Neural progenitor cell (in vitro differentiated cells): ENCODE data around the gene CD28. TPM values are rescaled to one million over a fixed set of nuclear protein-coding genes. Genes with fewer than 3 reads are reported as not detected.

Source experiments
- DNase-seq: peaks from one replicate; pipeline ENCODE4 v3.0.0-alpha.2; 2016; ENCODE audit warnings: low spot score
- H2AFZ ChIP-seq: fragments of 200-600 bp; sonication (generic); replicated peaks from 2 replicates; pipeline ENCODE4 v1.6.1; 2016; ENCODE audit warnings: antibody characterized with exemption
- H3F3A ChIP-seq: fragments of 200-600 bp; sonication (generic); 2 replicates; pipeline ENCODE4 v1.6.1; 2016; ENCODE audit warnings: antibody characterized with exemption, low read depth
- H3K27ac ChIP-seq: fragments of 200-600 bp; sonication (generic); 2 replicates; pipeline ENCODE4 v1.5.1; 2016; ENCODE audit warnings: mild to moderate bottlenecking
- H3K27me3 ChIP-seq: fragments of 200-600 bp; sonication (generic); 2 replicates; pipeline ENCODE4 v1.6.1; 2016; ENCODE audit warnings: mild to moderate bottlenecking, moderate library complexity
- H3K36me3 ChIP-seq: fragments of 200-600 bp; sonication (generic); 2 replicates; pipeline ENCODE4 v1.5.1; 2016
- H3K4me1 ChIP-seq: fragments of 200-600 bp; sonication (generic); 2 replicates; pipeline ENCODE4 v1.6.1; 2016; ENCODE audit warnings: mixed run types
- H3K4me2 ChIP-seq: fragments of 200-600 bp; sonication (generic); 2 replicates; pipeline ENCODE4 v1.6.1; 2016
- H3K4me3 ChIP-seq: fragments of 200-600 bp; sonication (generic); 2 replicates; pipeline ENCODE4 v1.5.1; 2016
- H3K79me2 ChIP-seq: fragments of 200-600 bp; sonication (generic); 2 replicates; pipeline ENCODE4 v1.6.1; 2016; ENCODE audit warnings: low read depth
- H3K9ac ChIP-seq: fragments of 200-600 bp; sonication (generic); 2 replicates; pipeline ENCODE4 v1.6.1; 2016
- H3K9me3 ChIP-seq: fragments of 200-600 bp; sonication (generic); 2 replicates; pipeline ENCODE4 v1.5.1; 2016; ENCODE audit warnings: low read depth
- H4K20me1 ChIP-seq: fragments of 200-600 bp; sonication (generic); 2 replicates; pipeline ENCODE4 v1.6.1; 2016; ENCODE audit warnings: low read depth
- H3K27ac Mint-ChIP-seq: 3 replicates; pipeline ENCODE4 v1.8.0; 2021; ENCODE audit warnings: mixed read lengths
- H3K27me3 Mint-ChIP-seq: 2 replicates; pipeline ENCODE4 v1.8.0; 2022; ENCODE audit warnings: low read depth, mild to moderate bottlenecking, inconsistent platforms, moderate library complexity, mixed read lengths; ENCODE audit not compliant: insufficient read depth
- H3K36me3 Mint-ChIP-seq: 3 replicates; pipeline ENCODE4 v1.8.0; 2021; ENCODE audit warnings: mixed read lengths
- H3K4me1 Mint-ChIP-seq: 3 replicates; pipeline ENCODE4 v1.8.0; 2021; ENCODE audit warnings: mixed read lengths
- H3K4me3 Mint-ChIP-seq: 3 replicates; pipeline ENCODE4 v1.8.0; 2021; ENCODE audit warnings: mild to moderate bottlenecking, moderate library complexity, mixed read lengths
- H3K9me3 Mint-ChIP-seq: 3 replicates; pipeline ENCODE4 v1.8.0; 2020; ENCODE audit warnings: mixed read lengths
- EZH2 ChIP-seq: fragments of 200-600 bp; sonication (generic); IDR thresholded peaks from 2 replicates; pipeline ENCODE4 v1.6.1; 2017; ENCODE audit warnings: antibody characterized with exemption, mild to moderate bottlenecking, moderate library complexity
- EZH2phosphoT487 ChIP-seq: fragments of 200-600 bp; sonication (generic); IDR thresholded peaks from 2 replicates; pipeline ENCODE4 v1.6.1; 2017; ENCODE audit warnings: antibody characterized with exemption
- total RNA-seq: library from RNA; depleted of rRNA; stranded (reverse); fragments of >200 nt; gene quantifications from 2 replicates; pipeline ENCODE4 v1.2.3, GENCODE V29; 2015; ENCODE audit warnings: low replicate concordance
- TF ChIP-seq, protein P1 (sequence below): fragments of 200-600 bp; sonication (generic); IDR thresholded peaks from 2 replicates; pipeline ENCODE4 v1.5.1; 2017; ENCODE audit warnings: antibody characterized with exemption, mild to moderate bottlenecking

Gene CD28
- total RNA-seq, 1 donor from 2014 or later, result not detected

DNA sequence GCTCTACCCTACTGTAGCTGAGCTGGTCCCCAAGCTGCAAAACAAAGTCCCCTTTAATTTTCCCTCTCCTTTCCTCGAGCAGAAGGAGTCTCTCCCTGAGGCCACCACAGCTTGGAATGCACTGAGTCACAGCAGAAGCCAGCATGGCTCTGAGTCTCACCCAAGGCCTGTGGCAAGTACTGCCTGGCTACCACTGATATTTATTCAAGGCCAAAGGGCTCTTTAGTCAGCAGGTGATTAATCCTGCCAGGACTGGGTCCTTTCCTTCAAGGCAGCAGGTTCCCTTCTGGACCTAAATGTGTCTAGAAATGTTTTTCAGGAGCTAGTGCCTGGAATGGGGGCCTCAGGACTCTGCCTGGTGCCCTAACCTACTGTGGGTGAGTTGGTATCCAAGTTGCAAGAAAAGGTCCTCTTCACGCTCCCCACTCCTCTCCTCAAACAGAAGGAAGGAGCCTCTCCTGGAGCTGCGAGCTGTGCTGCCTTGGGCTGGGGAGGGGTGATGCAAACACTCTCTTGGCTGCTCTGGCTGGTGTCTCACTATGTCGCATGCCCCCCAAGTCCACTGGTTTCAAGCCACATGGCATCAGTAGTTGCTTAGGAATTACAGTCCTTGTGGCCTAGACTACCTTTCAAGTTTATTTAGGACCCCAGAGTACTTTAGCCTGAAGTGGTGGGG is 53.4 kb downstream of the CD28 start:
- DNase-seq, result no peak
- TF ChIP-seq, protein P1, sequence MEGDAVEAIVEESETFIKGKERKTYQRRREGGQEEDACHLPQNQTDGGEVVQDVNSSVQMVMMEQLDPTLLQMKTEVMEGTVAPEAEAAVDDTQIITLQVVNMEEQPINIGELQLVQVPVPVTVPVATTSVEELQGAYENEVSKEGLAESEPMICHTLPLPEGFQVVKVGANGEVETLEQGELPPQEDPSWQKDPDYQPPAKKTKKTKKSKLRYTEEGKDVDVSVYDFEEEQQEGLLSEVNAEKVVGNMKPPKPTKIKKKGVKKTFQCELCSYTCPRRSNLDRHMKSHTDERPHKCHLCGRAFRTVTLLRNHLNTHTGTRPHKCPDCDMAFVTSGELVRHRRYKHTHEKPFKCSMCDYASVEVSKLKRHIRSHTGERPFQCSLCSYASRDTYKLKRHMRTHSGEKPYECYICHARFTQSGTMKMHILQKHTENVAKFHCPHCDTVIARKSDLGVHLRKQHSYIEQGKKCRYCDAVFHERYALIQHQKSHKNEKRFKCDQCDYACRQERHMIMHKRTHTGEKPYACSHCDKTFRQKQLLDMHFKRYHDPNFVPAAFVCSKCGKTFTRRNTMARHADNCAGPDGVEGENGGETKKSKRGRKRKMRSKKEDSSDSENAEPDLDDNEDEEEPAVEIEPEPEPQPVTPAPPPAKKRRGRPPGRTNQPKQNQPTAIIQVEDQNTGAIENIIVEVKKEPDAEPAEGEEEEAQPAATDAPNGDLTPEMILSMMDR, result no peak
- no peak for TF ChIP-seq EZH2
- no peak for TF ChIP-seq EZH2phosphoT487
- H4K20me1 ChIP-seq, result no peaks in the 10 kb centered on the region
- no peaks in the 10 kb centered on the region for H3F3A ChIP-seq
- H3K4me2 ChIP-seq, result no peak overlapping the region
- Mint-ChIP-seq H3K4me1 (no peaks in the 10 kb centered on the region), H3K4me3 (no peak overlapping the region), H3K36me3 (peaks cover 4% of the 10 kb centered on the region), H3K9me3 (peaks cover 28% of the 10 kb centered on the region), H3K27me3 (peaks cover 2% of the 10 kb centered on the region), H3K27ac (no peak overlapping the region)
- H3K36me3 ChIP-seq, result no peaks in the 10 kb centered on the region
- H3K9ac ChIP-seq, result no peak overlapping the region
- H2AFZ ChIP-seq, result no peak overlapping the region
- no peaks in the 10 kb centered on the region for H3K27me3 ChIP-seq
- no peak overlapping the region for H3K27ac ChIP-seq
- H3K4me1 ChIP-seq, result no peaks in the 10 kb centered on the region
- no peak overlapping the region for H3K4me3 ChIP-seq
- no peaks in the 10 kb centered on the region for H3K79me2 ChIP-seq
- H3K9me3 ChIP-seq, result no peaks in the 10 kb centered on the region

DNA sequence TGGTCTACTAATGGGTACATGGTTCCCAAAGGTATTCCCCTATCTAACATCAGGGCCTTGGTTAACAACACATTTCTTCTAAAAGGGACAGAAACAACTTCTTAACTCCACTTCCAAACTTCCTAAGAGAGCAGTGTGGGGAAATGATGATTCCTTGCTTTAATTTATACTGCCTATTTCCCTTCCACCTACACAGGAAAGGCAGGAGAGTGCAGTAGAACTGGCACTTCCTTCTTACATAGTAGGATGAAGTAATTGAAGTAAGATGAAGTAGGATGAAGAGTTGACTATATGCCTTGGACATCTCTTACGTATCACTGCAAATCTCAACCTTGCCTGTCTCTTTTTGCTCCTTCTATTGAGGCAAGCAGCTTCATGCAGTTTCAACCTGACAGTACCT is 54.7 kb downstream of the CD28 start:
- Histone ChIP-seq H3K9ac (no peak overlapping the region), H3K4me2 (no peak overlapping the region), H3K27me3 (no peaks in the 10 kb centered on the region), H3K9me3 (no peaks in the 10 kb centered on the region), H3F3A (no peaks in the 10 kb centered on the region), H3K36me3 (no peaks in the 10 kb centered on the region), H3K79me2 (no peaks in the 10 kb centered on the region), H4K20me1 (no peaks in the 10 kb centered on the region), H3K4me3 (no peak overlapping the region), H3K27ac (no peak overlapping the region), H2AFZ (no peak overlapping the region), H3K4me1 (no peaks in the 10 kb centered on the region)
- H3K36me3 Mint-ChIP-seq, result peaks cover 4% of the 10 kb centered on the region
- no peak overlapping the region for H3K27ac Mint-ChIP-seq
- TF ChIP-seq, protein P1, result no peak
- no peak for TF ChIP-seq EZH2
- no peak for TF ChIP-seq EZH2phosphoT487
- no peaks in the 10 kb centered on the region for H3K27me3 Mint-ChIP-seq
- no peaks in the 10 kb centered on the region for H3K4me1 Mint-ChIP-seq
- no peak for DNase-seq
- no peak overlapping the region for H3K4me3 Mint-ChIP-seq
- H3K9me3 Mint-ChIP-seq, result peaks cover 26% of the 10 kb centered on the region

DNA sequence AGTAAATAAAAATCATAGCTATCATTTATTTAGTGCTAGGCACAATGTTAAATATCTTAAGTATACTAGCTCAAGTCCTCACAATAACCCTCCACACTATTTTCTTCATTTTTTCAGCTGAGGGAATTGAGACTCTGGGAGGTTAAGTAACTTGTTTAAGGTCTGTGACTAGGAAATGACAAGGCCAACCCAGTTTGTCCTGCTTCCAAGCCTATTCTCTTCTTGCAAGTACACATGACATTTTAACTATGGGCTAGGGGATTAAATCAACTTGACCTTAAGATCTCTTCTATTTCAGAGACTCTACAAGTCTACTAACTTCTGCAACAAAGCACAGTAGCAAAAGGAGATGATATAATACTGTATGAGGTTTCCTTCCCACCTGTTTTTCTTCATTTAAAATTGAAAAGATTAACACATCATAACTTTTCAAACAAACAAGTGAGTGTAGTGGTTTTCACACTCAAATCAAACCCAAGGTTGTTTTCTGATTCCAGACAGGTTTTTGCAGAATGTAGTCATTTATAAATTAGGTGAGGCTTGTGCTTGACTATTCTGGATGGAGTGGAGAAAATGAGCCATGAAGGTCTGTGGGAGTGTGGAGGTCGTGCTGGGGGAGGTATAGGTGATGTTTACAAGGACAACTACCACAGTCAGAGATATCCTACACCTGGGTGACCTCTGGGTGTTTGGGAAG is 57.0 kb downstream of the CD28 start:
- Histone ChIP-seq H3K27me3 (no peaks in the 10 kb centered on the region), H3K4me3 (no peak overlapping the region), H3K4me1 (no peaks in the 10 kb centered on the region), H3K9ac (no peak overlapping the region), H3F3A (no peaks in the 10 kb centered on the region), H3K36me3 (no peaks in the 10 kb centered on the region), H3K4me2 (no peak overlapping the region), H3K79me2 (no peaks in the 10 kb centered on the region), H3K9me3 (no peaks in the 10 kb centered on the region), H4K20me1 (no peaks in the 10 kb centered on the region), H2AFZ (no peak overlapping the region), H3K27ac (no peak overlapping the region)
- TF ChIP-seq EZH2 (no peak), EZH2phosphoT487 (no peak)
- TF ChIP-seq, protein P1, result no peak
- peaks cover 14% of the 10 kb centered on the region for H3K9me3 Mint-ChIP-seq
- no peak for DNase-seq
- no peaks in the 10 kb centered on the region for H3K4me1 Mint-ChIP-seq
- no peak overlapping the region for H3K27ac Mint-ChIP-seq
- no peaks in the 10 kb centered on the region for H3K27me3 Mint-ChIP-seq
- peaks cover 3% of the 10 kb centered on the region for H3K36me3 Mint-ChIP-seq
- no peak overlapping the region for H3K4me3 Mint-ChIP-seq
